Upper lobe of left lung (tissue), 6 donors: ENCODE measurements around the gene AIF1. TPM values are rescaled to one million over a fixed set of nuclear protein-coding genes. Genes with fewer than 3 reads are reported as not detected.

ENCODE experiments used
- ATAC-seq, 2 donors: fragments of 200-7000 bp; cut with Tn5 transposase; one replicate each; pipeline ENCODE4 v1.9.1; 2022; ENCODE audit warnings: mild to moderate bottlenecking in 2 of 2, moderate library complexity in 2 of 2; ENCODE audit not compliant: low FRiP score in 2 of 2
- DNase-seq, 2 donors: peaks; one replicate each; pipeline ENCODE4 v3.0.0-alpha.2; 2019 to 2020
- H3K27ac ChIP-seq, 4 donors: fragments of 200-600 bp; sonication (generic); one replicate each; pipeline ENCODE4 v1.5.1; 2016 to 2019
- H3K27me3 ChIP-seq, 4 donors: fragments of 200-600 bp; sonication (generic); one replicate each; pipeline ENCODE4 v1.5.1; 2017 to 2019
- H3K36me3 ChIP-seq, 4 donors: fragments of 200-600 bp; sonication (generic); one replicate each; pipeline ENCODE4 v1.5.1; 2016 to 2019
- H3K4me1 ChIP-seq, 4 donors: fragments of 200-600 bp; sonication (generic); one replicate each; pipeline ENCODE4 v1.5.1; 2018 to 2019
- H3K4me3 ChIP-seq, 4 donors: fragments of 200-600 bp; sonication (generic); one replicate each; pipeline ENCODE4 v1.5.1; 2017 to 2019; ENCODE audit warnings: mild to moderate bottlenecking in 2 of 4, moderate library complexity in 1 of 4
- H3K9me3 ChIP-seq, 4 donors: fragments of 200-600 bp; sonication (generic); one replicate each; pipeline ENCODE4 v1.5.1; 2018 to 2019
- CTCF ChIP-seq, 6 experiments: fragments of 450-650 bp in 4 of 6; fragments of 200-600 bp in 2 of 6; sonication (generic) in 2 of 6; IDR thresholded peaks; one replicate each; pipeline ENCODE4 v1.5.1; 2016 to 2019; ENCODE audit warnings: antibody characterized with exemption in 6 of 6
- EP300 ChIP-seq, 4 donors: sonication (generic); formaldehyde crosslinking; IDR thresholded peaks; one replicate each; pipeline ENCODE4 v1.5.1; 2017; ENCODE audit warnings: antibody characterized with exemption in 4 of 4, control low read depth in 2 of 4
- POLR2A ChIP-seq, 4 donors: fragments of 450-650 bp; IDR thresholded peaks; one replicate each; pipeline ENCODE4 v1.5.1; 2016 to 2017; ENCODE audit warnings: antibody characterized with exemption in 4 of 4, mild to moderate bottlenecking in 2 of 4
- POLR2AphosphoS5 ChIP-seq, 2 donors: sonication (generic); formaldehyde crosslinking; IDR thresholded peaks; one replicate each; pipeline ENCODE4 v1.5.1; 2017; ENCODE audit warnings: antibody characterized with exemption in 2 of 2
- WGBS, 2 donors: methylation state at CpG; one replicate each; pipeline ENCODE4 v1.1.5; 2017 to 2018; 5-methylcytosine and 5-hydroxymethylcytosine counted together
- total RNA-seq, 6 donors: library from RNA; depleted of rRNA in 4 of 6; stranded (reverse); fragments of >200 nt in 4 of 6; gene quantifications; one replicate each; pipeline versions ENCODE4 v1.1.0 to v1.2.1, GENCODE V29; 2016 to 2021
- donor health status: DM: no; HTN: no; CAD: no; lungs with moderate emphysema.
- donor health status: DM: no; HTN: yes; CAD: no; lungs with severe emphysema.

Gene AIF1
- total RNA-seq, 6 donors from 2014 or later: 18.5 to 106 (median 79.7) TPM

GRCh38 chr6:31575952-31576685, 38.9 kb upstream of the AIF1 start:
- Histone ChIP-seq H3K27ac (peak overlapping the region in 3 of 4 donors; percentile 40 to 81 (median 73)), H3K9me3 (no peaks in the 10 kb centered on the region), H3K4me3 (peak overlapping the region in 3 of 4 donors; percentile 35 to 53 (median 43)), H3K36me3 (no peaks in the 10 kb centered on the region), H3K4me1 (peaks cover 3 to 7% (median 5%) of the 10 kb centered on the region in 4 donors), H3K27me3 (no peaks in the 10 kb centered on the region)
- no peak for ATAC-seq
- TF ChIP-seq POLR2AphosphoS5 (IDR thresholded peaks at IDR 0.05): no peak
- DNase-seq: no peak
- 65 to 69% methylated on average over 8 of the region's 8 CpGs for WGBS, 2 donors

DNA sequence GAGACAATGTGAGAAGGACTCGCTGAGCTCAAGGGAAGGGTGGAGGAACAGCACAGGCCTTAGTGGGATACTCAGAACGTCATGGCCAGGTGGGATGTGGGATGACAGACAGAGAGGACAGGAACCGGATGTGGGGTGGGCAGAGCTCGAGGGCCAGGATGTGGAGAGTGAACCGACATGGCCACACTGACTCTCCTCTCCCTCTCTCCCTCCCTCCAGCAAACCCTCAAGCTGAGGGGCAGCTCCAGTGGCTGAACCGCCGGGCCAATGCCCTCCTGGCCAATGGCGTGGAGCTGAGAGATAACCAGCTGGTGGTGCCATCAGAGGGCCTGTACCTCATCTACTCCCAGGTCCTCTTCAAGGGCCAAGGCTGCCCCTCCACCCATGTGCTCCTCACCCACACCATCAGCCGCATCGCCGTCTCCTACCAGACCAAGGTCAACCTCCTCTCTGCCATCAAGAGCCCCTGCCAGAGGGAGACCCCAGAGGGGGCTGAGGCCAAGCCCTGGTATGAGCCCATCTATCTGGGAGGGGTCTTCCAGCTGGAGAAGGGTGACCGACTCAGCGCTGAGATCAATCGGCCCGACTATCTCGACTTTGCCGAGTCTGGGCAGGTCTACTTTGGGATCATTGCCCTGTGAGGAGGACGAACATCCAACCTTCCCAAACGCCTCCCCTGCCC, 38.0 kb upstream of the AIF1 start:
- Histone ChIP-seq H3K36me3 (no peaks in the 10 kb centered on the region), H3K27ac (peak overlapping the region in 3 of 4 donors; percentile 10 to 61 (median 23)), H3K4me3 (peak overlapping the region in 2 of 4 donors; percentile 43 to 53), H3K27me3 (no peaks in the 10 kb centered on the region), H3K9me3 (no peaks in the 10 kb centered on the region), H3K4me1 (peaks cover 9 to 13% (median 11%) of the 10 kb centered on the region in 4 donors)
- ATAC-seq (no peak), DNase-seq (peak in 1 of 2 donors; percentile 43)
- WGBS, 2 donors: 81 to 88% methylated on average over 19 of the region's 19 CpGs
- TF ChIP-seq POLR2AphosphoS5 (IDR thresholded peaks at IDR 0.05) (peak in 1 of 2 donors; percentile 24), CTCF (IDR thresholded peaks at IDR 0.05) (no peak), POLR2A (IDR thresholded peaks at IDR 0.05) (peak in 1 of 4 donors; percentile 13), EP300 (IDR thresholded peaks at IDR 0.05) (no peak)

DNA sequence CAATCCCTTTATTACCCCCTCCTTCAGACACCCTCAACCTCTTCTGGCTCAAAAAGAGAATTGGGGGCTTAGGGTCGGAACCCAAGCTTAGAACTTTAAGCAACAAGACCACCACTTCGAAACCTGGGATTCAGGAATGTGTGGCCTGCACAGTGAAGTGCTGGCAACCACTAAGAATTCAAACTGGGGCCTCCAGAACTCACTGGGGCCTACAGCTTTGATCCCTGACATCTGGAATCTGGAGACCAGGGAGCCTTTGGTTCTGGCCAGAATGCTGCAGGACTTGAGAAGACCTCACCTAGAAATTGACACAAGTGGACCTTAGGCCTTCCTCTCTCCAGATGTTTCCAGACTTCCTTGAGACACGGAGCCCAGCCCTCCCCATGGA, 37.5 kb upstream of the AIF1 start:
- Histone ChIP-seq H3K4me3 (peak overlapping the region in 1 of 4 donors; percentile 53), H3K27me3 (no peaks in the 10 kb centered on the region), H3K27ac (no peak overlapping the region), H3K36me3 (no peaks in the 10 kb centered on the region), H3K4me1 (peaks cover 14 to 18% (median 16%) of the 10 kb centered on the region in 4 donors), H3K9me3 (no peaks in the 10 kb centered on the region)
- ATAC-seq (no peak), DNase-seq (no peak)
- TF ChIP-seq EP300 (IDR thresholded peaks at IDR 0.05) (no peak), CTCF (IDR thresholded peaks at IDR 0.05) (no peak), POLR2AphosphoS5 (IDR thresholded peaks at IDR 0.05) (no peak), POLR2A (IDR thresholded peaks at IDR 0.05) (no peak)
- WGBS, 2 donors: 82 to 95% methylated on average over 3 of the region's 3 CpGs

DNA sequence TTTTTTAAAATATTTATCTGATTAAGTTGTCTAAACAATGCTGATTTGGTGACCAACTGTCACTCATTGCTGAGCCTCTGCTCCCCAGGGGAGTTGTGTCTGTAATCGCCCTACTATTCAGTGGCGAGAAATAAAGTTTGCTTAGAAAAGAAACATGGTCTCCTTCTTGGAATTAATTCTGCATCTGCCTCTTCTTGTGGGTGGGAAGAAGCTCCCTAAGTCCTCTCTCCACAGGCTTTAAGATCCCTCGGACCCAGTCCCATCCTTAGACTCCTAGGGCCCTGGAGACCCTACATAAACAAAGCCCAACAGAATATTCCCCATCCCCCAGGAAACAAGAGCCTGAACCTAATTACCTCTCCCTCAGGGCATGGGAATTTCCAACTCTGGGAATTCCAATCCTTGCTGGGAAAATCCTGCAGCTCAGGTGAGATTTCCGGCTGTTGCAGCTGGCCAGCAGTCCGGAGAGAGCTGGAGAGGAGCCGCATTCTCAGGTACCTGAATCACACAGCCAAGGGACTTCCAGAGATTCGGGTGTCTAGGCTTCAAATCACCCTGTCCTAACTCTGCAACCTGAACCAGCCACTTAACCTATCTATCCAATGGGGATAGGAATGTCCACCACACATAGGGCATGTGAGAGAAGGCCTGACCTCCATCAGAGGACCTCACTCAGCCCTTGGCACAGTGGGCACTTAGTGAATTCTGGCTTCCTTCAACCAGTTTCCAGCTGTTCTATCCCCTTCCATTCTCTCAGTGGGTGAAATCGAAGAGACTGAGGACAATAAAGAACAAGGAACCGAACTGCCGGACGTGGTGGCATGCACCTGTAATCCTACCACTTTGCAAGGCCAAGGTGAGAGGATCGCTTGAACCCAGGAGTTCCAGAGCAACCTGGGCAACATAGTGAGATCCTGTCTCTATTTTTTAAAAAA, 36.6 kb upstream of the AIF1 start:
- Histone ChIP-seq H3K4me1 (peaks cover 15 to 20% (median 17%) of the 10 kb centered on the region in 4 donors), H3K4me3 (no peak overlapping the region), H3K36me3 (no peaks in the 10 kb centered on the region), H3K27ac (no peak overlapping the region), H3K27me3 (no peaks in the 10 kb centered on the region), H3K9me3 (no peaks in the 10 kb centered on the region)
- WGBS, 2 donors: 85 to 90% methylated on average over 8 to 12 of the region's 12 CpGs
- TF ChIP-seq CTCF (IDR thresholded peaks at IDR 0.05): no peak
- no peak for TF ChIP-seq POLR2AphosphoS5 (IDR thresholded peaks at IDR 0.05)
- TF ChIP-seq EP300 (IDR thresholded peaks at IDR 0.05): no peak
- no peak for TF ChIP-seq POLR2A (IDR thresholded peaks at IDR 0.05)
- DNase-seq (no peak), ATAC-seq (no peak)

GRCh38 chr6:31579119-31579505, 35.9 kb upstream of the AIF1 start:
- no peak overlapping the region for H3K27ac ChIP-seq
- H3K4me3 ChIP-seq: no peak overlapping the region
- H3K27me3 ChIP-seq: no peaks in the 10 kb centered on the region
- no peaks in the 10 kb centered on the region for H3K9me3 ChIP-seq
- no peak for TF ChIP-seq POLR2AphosphoS5 (IDR thresholded peaks at IDR 0.05)
- no peak for TF ChIP-seq POLR2A (IDR thresholded peaks at IDR 0.05)
- TF ChIP-seq EP300 (IDR thresholded peaks at IDR 0.05): no peak
- TF ChIP-seq CTCF (IDR thresholded peaks at IDR 0.05): no peak
- no peak for DNase-seq
- no peaks in the 10 kb centered on the region for H3K36me3 ChIP-seq
- no peak for ATAC-seq
- WGBS, 2 donors: 78 to 82% methylated on average over 3 of the region's 3 CpGs
- peaks cover 15 to 20% (median 17%) of the 10 kb centered on the region in 4 donors for H3K4me1 ChIP-seq
